ENCODE measurements around the gene SH3PXD2B.

DNA sequence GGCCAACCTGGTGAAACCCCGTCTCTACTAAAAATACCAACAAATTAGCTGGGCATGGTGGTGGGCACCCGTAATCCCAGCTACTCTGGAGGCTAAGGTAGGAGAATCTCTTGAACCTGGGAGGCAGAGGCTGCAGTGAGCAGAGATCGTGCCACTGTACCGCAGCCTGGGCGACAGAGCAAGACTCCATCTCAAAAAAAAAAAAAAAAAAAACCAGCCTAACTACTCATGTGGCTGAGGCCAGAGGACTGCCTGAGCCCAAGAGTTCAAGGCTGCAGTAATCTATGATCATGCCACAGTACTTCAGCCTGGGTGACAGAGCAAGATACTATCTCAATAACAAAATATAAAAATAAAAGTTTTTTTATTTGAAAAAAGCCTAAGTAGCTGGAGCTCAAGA, 174.0 kb downstream of the SH3PXD2B start:
- TF ChIP-seq, protein P1, sequence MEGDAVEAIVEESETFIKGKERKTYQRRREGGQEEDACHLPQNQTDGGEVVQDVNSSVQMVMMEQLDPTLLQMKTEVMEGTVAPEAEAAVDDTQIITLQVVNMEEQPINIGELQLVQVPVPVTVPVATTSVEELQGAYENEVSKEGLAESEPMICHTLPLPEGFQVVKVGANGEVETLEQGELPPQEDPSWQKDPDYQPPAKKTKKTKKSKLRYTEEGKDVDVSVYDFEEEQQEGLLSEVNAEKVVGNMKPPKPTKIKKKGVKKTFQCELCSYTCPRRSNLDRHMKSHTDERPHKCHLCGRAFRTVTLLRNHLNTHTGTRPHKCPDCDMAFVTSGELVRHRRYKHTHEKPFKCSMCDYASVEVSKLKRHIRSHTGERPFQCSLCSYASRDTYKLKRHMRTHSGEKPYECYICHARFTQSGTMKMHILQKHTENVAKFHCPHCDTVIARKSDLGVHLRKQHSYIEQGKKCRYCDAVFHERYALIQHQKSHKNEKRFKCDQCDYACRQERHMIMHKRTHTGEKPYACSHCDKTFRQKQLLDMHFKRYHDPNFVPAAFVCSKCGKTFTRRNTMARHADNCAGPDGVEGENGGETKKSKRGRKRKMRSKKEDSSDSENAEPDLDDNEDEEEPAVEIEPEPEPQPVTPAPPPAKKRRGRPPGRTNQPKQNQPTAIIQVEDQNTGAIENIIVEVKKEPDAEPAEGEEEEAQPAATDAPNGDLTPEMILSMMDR (IDR thresholded peaks at IDR 0.05) = no peak
- TF ChIP-seq POLR2A (IDR thresholded peaks at IDR 0.05) = no peak
